SIG-M5 treated with dmso at 0.1 percent for 504 hours (cell line): ENCODE data around the gene SLC24A4.

Source experiments
- DNase-seq: peaks from one replicate; lab custom pipeline; 2025; ENCODE audit not compliant: unreplicated experiment; lab: John Stamatoyannopoulos, UW

The SLC24A4 gene

GRCh38 chr14:92538412-92538985 is 215.5 kb downstream of the SLC24A4 start:
- DNase-seq, result no peak

- no peak for DNase-seq
Measured at GRCh38 chr14:92539419-92539818, 216.5 kb downstream of the SLC24A4 start.

- no peak for DNase-seq
Measured at GRCh38 chr14:92539875-92540274, 216.9 kb downstream of the SLC24A4 start.

DNA sequence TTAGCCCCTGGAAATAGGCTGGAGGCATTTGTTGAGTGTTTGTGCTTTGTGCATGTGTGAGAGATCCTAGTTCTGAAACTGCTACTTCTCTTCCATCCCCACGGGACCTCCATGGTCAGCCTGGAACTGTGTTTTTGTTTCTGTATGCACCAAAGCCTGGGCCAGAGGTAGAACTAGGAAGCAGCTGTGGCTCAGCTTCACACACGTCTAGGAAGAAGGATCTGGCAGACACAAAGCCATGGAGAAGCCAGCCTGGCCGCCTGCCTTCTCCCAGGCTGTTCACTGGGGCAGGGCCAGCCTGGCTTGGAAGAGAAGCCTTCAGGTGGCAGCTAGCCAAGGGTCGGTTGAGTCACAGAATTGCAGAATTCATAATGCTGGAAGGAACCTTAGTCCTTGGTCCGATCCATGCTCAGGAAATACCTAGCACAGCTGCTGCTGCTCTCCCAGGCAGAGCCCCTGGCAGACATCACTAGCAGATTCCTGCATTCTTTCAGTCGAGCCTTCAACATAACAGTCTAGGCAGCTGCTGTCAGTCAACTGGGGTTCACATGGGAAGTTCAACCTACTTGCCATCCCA is 217.6 kb downstream of the SLC24A4 start:
- DNase-seq, result no peak

DNA sequence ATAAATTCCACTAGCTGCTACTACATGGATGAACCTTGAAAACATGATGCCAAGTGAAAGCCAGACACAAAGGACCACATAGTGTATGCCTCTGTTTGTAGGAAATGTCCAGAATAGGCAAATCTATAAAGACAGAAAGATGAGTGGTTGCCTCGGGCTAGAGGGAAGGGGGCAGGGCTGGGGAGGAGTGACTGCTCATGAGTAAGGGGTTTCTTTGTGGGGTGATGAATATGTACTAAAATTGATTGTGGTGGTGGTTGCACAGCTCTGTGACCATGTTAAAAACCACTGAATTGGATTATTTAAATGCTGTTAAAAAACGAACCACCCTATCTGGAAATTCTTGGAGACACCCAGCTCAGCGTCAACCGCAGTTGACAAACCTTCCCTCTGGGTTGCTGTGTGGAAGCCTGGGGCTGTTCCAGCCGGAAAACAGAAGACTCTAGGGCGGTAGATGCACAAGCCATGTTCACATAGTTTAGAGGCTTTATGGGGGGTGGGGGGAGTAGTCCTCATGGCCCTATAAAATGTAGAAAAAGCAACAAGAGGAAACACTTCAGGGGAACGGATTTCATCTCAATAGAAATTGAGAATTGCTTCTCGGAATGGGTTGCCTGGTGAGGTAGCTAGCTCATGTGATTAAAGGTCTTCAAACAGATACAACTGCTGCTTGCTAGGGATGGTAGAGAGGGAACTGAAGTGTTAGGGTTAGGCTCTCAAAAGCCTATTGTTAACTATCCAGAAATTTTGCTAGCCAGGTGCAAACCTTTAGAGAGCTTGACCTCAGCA is 220.0 kb downstream of the SLC24A4 start:
- DNase-seq, result no peak

DNA sequence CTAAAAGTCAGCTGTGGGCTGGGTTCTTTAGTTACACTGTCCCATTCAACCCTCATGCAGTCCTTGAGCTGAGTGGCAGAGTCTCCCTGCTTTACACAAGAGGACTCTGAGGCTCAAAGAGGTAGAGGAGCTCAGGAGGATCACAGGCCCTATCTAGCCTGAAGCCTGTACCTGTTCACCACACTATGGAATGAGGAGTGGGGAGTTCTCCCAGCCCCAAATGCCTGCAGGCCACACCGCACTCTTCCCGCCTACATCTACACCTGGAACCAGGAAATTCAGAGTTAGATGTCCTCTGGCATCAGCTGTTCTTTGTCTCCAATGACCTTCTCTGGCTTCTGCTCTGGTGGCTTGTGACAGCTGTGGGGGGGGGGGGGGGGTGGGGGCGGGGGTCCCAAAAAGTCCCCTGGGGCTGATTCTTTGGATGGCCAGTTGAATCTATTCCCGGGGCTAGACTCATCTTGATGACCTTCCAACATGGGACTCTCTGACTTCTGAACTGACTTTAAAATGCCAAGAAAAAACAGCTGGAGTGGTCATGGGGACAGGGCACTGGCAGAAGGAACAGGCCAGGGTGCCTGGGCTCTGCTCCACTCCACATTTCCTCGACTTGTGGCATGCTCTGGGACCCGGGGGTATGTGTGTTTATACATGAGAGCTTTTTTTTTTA is 221.2 kb downstream of the SLC24A4 start:
- DNase-seq, result no peak

- no peak for DNase-seq
Measured at GRCh38 chr14:92546347-92547053, 223.5 kb downstream of the SLC24A4 start.

DNA sequence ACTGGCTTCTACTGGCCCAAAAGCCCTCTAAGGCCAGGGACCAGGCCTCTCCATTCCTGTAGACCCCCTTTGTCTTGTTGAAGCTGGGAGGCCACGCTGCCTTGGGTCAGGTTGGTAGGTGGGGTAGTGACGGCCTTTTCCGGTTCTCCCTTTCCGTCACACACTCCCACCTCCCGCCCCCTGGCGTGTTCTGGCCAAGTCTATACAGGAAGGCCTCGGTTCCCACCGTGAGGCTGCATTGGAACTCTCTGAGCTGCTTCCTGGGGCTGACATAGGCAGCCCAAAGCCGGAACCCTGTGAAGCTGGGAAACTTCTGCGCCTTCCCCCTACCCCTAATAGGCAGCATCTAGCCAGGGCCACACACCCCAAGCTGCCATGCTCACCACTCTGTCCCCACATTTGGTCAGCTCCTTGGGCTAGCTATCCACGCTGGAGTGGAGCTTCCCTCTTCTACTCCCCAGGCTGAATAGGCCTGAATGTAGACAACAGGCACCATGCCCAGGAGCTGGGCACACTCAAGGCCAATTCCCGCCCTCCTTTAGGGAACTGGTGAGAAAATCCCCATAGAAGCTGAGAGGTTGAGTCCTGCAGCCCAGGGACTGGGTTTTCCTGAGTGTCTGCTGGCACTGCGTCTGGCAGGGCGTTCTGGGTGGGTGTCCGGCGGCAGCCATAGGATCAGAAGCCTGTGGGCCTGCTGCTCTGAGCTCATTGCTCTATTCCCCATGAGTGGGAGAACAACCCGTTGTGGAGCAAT is 226.3 kb downstream of the SLC24A4 start:
- no peak for DNase-seq

DNA sequence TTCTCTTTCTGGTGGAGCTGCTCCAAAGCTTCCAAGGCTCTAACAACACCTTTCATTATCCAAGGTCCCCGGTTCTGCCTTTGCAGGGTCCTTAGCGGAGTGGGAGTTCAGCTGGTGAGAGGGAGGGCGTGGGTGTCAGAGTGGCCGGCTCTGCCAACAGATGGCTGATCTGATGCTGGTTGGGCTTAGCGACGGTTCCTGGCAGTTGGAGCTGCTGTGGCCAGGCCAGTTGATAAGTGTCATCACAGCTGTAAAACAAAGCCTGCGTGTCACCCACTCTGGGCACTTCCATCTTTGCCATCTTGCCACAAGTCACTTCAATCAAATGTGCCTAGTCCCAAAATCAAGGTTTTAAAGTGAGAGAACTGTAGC is 226.9 kb downstream of the SLC24A4 start:
- no peak for DNase-seq
